Lower leg skin (tissue), 3 donors: ENCODE measurements around the gene CLIP2.

Source experiments
- CTCF ChIP-seq, 3 donors: fragments of 450-650 bp; IDR thresholded peaks; one replicate each; pipeline ENCODE4 v1.5.1; 2016; ENCODE audit warnings: antibody characterized with exemption in 3 of 3, mild to moderate bottlenecking in 3 of 3, moderate library complexity in 2 of 3
- POLR2A ChIP-seq, 2 donors: fragments of 450-650 bp; IDR thresholded peaks; one replicate each; pipeline ENCODE4 v1.6.1; 2016 to 2017; ENCODE audit warnings: antibody characterized with exemption in 2 of 2, mild to moderate bottlenecking in 1 of 2, moderate library complexity in 1 of 2

- no peak for TF ChIP-seq CTCF (IDR thresholded peaks at IDR 0.05)
- TF ChIP-seq POLR2A (IDR thresholded peaks at IDR 0.05), result no peak
Observed at GRCh38 chr7:74418538-74418937, 129.3 kb downstream of the CLIP2 start.
